Ascending aorta (tissue), 2 donors: Measurements from ENCODE around the gene ZMYND8. TPM values are rescaled to one million over a fixed set of nuclear protein-coding genes. Genes with fewer than 3 reads are reported as not detected.
A peak's percentile ranks its signal among the peaks of the same experiment; 100 is the strongest.
"Not testable (repeated sequence)": the region's sequence is repeated elsewhere in the genome, so short reads cannot be mapped to it uniquely, and the experiment has no call there.

ENCODE experiments used
- DNase-seq, 2 donors: peaks; one replicate each; pipeline ENCODE4 v3.0.0-alpha.2; 2019; ENCODE audit warnings: low spot score in 2 of 2
- H3K27ac ChIP-seq, 2 donors: fragments of 200-600 bp; sonication (generic); one replicate each; pipeline ENCODE4 v1.5.1; 2016 to 2017; ENCODE audit warnings: mild to moderate bottlenecking in 1 of 2
- H3K27me3 ChIP-seq: fragments of 200-600 bp; sonication (generic); one replicate; pipeline ENCODE4 v1.5.1; 2017
- H3K36me3 ChIP-seq, 2 donors: fragments of 200-600 bp; sonication (generic); one replicate each; pipeline ENCODE4 v1.5.1; 2016
- H3K4me1 ChIP-seq, 2 donors: fragments of 200-600 bp; sonication (generic); one replicate each; pipeline ENCODE4 v1.5.1; 2016 to 2017; ENCODE audit warnings: mild to moderate bottlenecking in 1 of 2
- H3K4me3 ChIP-seq, 2 donors: fragments of 200-600 bp; sonication (generic); one replicate each; pipeline ENCODE4 v1.5.1; 2016 to 2017; ENCODE audit warnings: mild to moderate bottlenecking in 1 of 2
- H3K9me3 ChIP-seq, 2 donors: fragments of 200-600 bp; sonication (generic); one replicate each; pipeline ENCODE4 v1.5.1; 2016
- CTCF ChIP-seq, 3 experiments: fragments of 200-600 bp in 2 of 3; fragments of 450-650 bp in 1 of 3; sonication (generic) in 2 of 3; IDR thresholded peaks; one replicate each; pipeline ENCODE4 v1.5.1; 2016 to 2019; ENCODE audit warnings: antibody characterized with exemption in 3 of 3, mild to moderate bottlenecking in 1 of 3, moderate library complexity in 1 of 3
- intact Hi-C: fragments of 100-400 bp; cut with DNase I; formaldehyde crosslinking; loops from one replicate; pipeline ENCODE4 v1.15.1; 2023
- total RNA-seq: library from RNA; depleted of rRNA; stranded (reverse); fragments of >200 nt; gene quantifications from one replicate; pipeline ENCODE4 v1.1.0, GENCODE V29; 2016

The ZMYND8 gene
- total RNA-seq, result 23.2 TPM

GRCh38 chr20:47356526-47357295, at the start of gene ZMYND8:
Gene ZMYND8, minus strand, starts transcription at chr20:47356699. Its CDS starts 29 bp downstream, at chr20:47356670.
- H3K4me1 ChIP-seq, result peaks cover 55 to 92% of the 10 kb centered on the region in 2 donors
- H3K36me3 ChIP-seq, result no peaks in the 10 kb centered on the region
- no peak for TF ChIP-seq CTCF (IDR thresholded peaks at IDR 0.05)
- peak within 1 kb of the TSS; percentile 95 to 99 for H3K27ac ChIP-seq
- intact Hi-C loops, result no loop called here
- H3K9me3 ChIP-seq, result no peaks in the 10 kb centered on the region
- no peaks in the 10 kb centered on the region for H3K27me3 ChIP-seq
- peak; percentile 79 to 96 for DNase-seq
- H3K4me3 ChIP-seq, result peak within 1 kb of the TSS; percentile 7 to 8

GRCh38 chr20:47405775-47406325, 49.4 kb upstream of the ZMYND8 start:
- intact Hi-C loops, result no loop called here
- no peaks in the 10 kb centered on the region for H3K36me3 ChIP-seq
- H3K4me3 ChIP-seq, result no peak overlapping the region
- DNase-seq, result no peak
- no peak for TF ChIP-seq CTCF (IDR thresholded peaks at IDR 0.05)
- H3K9me3 ChIP-seq, result no peaks in the 10 kb centered on the region
- no peaks in the 10 kb centered on the region for H3K27me3 ChIP-seq
- H3K4me1 ChIP-seq, result no peaks in the 10 kb centered on the region
- H3K27ac ChIP-seq, result no peak overlapping the region

- Histone ChIP-seq H3K36me3 (no peaks in the 10 kb centered on the region), H3K9me3 (no peaks in the 10 kb centered on the region), H3K4me3 (no peak overlapping the region), H3K27me3 (no peaks in the 10 kb centered on the region), H3K27ac (no peak overlapping the region), H3K4me1 (peaks cover 0 to 12% of the 10 kb centered on the region in 2 donors)
- no peak for DNase-seq
- no peak for TF ChIP-seq CTCF (IDR thresholded peaks at IDR 0.05)
- intact Hi-C loops, result no loop called here
These were observed 44.2 kb upstream of the ZMYND8 start for GRCh38 chr20:47400685-47401084.

- Histone ChIP-seq H3K36me3 (no peaks in the 10 kb centered on the region), H3K4me3 (no peak overlapping the region), H3K4me1 (peaks cover 0 to 12% of the 10 kb centered on the region in 2 donors), H3K9me3 (no peaks in the 10 kb centered on the region), H3K27ac (peak overlapping the region in 1 of 2 donors; percentile 11), H3K27me3 (no peaks in the 10 kb centered on the region)
- no peak for TF ChIP-seq CTCF (IDR thresholded peaks at IDR 0.05)
- DNase-seq, result no peak
- intact Hi-C loops, result no loop called here
These were observed 41.3 kb upstream of the ZMYND8 start for GRCh38 chr20:47397652-47398301.

GRCh38 chr20:47396762-47397476, 40.4 kb upstream of the ZMYND8 start:
- Histone ChIP-seq H3K4me3 (no peak overlapping the region), H3K27ac (peak overlapping the region in 1 of 2 donors; percentile 11), H3K4me1 (peaks cover 0 to 12% of the 10 kb centered on the region in 2 donors), H3K9me3 (no peaks in the 10 kb centered on the region), H3K27me3 (no peaks in the 10 kb centered on the region), H3K36me3 (no peaks in the 10 kb centered on the region)
- no peak for DNase-seq
- intact Hi-C loops, result no loop called here
- TF ChIP-seq CTCF (IDR thresholded peaks at IDR 0.05), result no peak

GRCh38 chr20:47393796-47394514, 37.5 kb upstream of the ZMYND8 start:
- DNase-seq, H3K27me3 ChIP-seq, H3K9me3 ChIP-seq, H3K4me3 ChIP-seq, H3K27ac ChIP-seq, intact Hi-C loops, H3K36me3 ChIP-seq: not testable (repeated sequence)
- H3K4me1 ChIP-seq, result peaks cover 0 to 12% of the 10 kb centered on the region in 2 donors
